ENCODE results near the gene AHDC1. TPM values are rescaled to one million over a fixed set of nuclear protein-coding genes. Genes with fewer than 3 reads are reported as not detected.
A peak's percentile ranks its signal among the peaks of the same experiment; 100 is the strongest.

The AHDC1 gene
- total RNA-seq = 10 to 100 TPM; 10.3 to 12.1 TPM

DNA sequence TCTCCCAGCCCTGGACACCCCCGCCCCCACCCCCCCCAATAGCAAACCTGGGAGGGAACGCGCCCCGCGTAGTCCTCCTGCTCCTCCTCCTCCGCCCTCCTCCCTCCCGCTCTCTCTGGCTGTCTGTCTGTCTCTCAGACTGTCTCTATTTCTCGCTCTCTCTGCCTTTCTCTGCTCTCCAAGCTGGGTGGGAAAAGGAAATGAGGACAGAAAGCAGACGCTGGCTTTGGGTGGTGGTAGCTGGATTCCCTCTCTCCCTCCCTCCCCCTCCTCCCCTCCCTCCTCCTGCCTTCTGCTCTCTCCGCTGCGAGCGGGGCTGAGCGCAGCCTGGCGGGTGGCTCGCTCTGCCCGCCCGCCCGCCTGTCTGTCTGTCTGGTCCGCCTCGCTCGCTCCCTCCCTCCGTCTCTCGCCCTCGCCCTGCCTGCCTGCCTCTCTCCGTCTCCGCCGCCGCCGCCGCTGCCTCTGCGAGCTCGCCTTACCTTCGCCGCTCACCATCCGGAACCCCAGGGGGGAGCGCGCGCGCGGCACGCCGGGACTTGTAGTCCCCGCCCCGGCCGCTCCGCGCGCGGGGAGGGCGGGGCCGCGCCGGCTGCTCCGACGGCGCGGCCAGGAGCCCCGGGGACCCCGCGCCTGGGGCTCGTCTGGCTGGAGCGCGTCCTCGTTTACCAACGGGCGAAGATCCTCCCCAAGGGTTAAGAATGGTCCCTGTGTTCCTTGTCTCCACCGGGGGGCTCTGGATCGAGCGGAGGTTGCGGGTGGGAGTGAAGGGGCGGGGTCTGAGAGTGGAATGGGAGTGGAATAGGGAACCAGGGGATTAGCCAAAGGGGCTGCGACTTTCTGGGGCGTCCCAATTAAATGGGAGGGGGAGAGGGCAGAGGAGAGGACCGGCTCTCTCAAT lies at the start of gene AHDC1:
Gene AHDC1 (minus strand): TSS at position 464 of the 898 bp plus-strand sequence. CDS start 52,029 bp downstream, outside the sequence.
- Mint-ChIP-seq H3K36me3 (ENCODE audit: low read depth) (no peaks in the 10 kb centered on the region), H3K4me3 (peak within 1 kb of the TSS; percentile 91), H3K9me3 (ENCODE audit: low read depth) (no peaks in the 10 kb centered on the region), H3K27ac (peak within 1 kb of the TSS; percentile 70), H3K27me3 (no peaks in the 10 kb centered on the region), H3K4me1 (peaks cover 36% of the 10 kb centered on the region)
- POLR2A ChIA-PET = interaction anchor here (1.0 to 1.3 kb wide), 2 partner anchors 59 to 81 kb away, joined by 3 read pairs; no protein-coding TSS in a partner anchor
- peak; percentile 96 for DNase-seq
- intact Hi-C loops (cut with DNase I, micrococcal nuclease) = loop anchor here (1.0 to 10.0 kb wide), 13 partner anchors 36 to 370 kb away; partner anchors contain the start of genes TMEM222 (in 2 of the 2), FAM76A (in 1 of the 2), GPR3 (in 1 of the 2) and PPP1R8 (in 1 of the 2)
- CTCF ChIA-PET = interaction anchor here (0.8 to 6.7 kb wide), 11 partner anchors 35 to 305 kb away, joined by 3 to 172 read pairs (median 4); partner anchors contain the start of gene IFI6
- ATAC-seq = peak; percentile 77

DNA sequence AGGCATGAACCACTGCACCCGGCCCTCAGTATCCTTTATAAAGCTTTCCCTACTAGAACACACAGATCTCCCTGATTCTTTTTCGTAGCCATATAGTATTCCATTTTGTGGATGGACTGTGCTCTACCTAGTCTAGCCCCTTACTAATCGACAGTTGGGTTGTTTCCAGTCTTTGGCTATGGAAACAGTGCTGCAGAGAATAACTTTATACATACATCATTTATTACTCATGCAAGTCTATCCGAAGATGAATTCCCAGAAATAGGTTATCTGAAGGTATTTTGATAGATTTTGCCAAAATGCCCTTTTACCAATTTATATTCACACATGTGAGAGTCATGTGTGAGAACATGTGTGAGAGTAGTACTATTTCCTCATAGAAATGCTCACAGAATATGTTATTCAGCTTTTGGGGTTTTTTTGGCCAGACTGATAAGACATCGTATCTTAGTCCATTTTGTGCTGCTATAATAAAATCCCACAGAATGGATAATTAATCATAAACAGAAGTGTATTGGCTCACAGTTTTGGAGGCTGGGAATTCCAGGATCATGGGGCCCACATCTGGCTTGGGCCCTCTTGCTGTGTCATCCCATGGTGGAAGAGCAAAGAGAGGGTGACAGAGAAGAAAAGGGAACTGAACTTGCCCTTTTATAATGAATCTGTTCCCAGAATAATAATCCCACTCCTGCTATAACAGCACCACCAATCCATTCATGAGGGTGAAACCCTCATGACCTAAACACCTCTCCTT lies 48.3 kb upstream of the AHDC1 start:
- Mint-ChIP-seq H3K27ac (no peak overlapping the region), H3K9me3 (ENCODE audit: low read depth) (no peaks in the 10 kb centered on the region), H3K4me3 (no peak overlapping the region), H3K27me3 (no peaks in the 10 kb centered on the region), H3K4me1 (peaks cover 15% of the 10 kb centered on the region), H3K36me3 (ENCODE audit: low read depth) (no peaks in the 10 kb centered on the region)
- ATAC-seq (no peak), DNase-seq (no peak)
- ChIA-PET POLR2A (no interaction called here), CTCF (interaction anchor here (1.0 to 1.1 kb wide), 2 partner anchors 8 to 17 kb away, joined by 3 to 4 read pairs; no protein-coding TSS in a partner anchor)
- intact Hi-C loops (cut with DNase I, micrococcal nuclease) = no loop called here

DNA sequence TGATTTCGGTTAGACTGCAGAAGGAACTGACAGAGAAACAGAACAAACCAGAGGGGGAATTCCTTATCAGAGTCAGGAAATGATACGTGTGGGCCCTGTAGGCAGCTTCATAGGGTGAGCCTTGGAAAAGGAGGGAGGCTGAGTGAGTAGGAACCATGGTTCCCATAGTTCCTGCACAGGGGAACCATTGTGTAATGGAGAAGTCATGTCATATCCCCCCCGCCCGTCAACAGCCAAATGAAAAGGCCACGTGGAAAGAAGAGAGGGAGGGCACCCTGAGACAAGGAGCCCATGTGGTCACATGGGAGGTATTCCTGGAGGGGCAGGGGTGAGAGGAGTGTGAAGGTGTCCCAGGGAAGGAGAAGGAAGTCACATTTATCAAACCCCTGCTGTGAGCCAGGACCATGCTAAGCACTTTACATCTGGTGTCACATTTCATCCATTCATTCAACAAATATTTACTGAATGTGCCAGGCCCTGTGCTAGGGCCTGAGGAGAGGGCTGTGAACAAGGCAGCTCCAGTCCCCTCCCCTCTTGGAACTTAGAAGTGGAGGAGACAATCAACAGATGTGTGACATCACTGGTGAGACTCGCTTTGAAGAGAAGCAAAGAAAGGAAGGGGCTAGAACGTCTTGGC lies 46.7 kb upstream of the AHDC1 start:
- peak; percentile 36 for ATAC-seq
- Mint-ChIP-seq H3K9me3 (ENCODE audit: low read depth) (no peaks in the 10 kb centered on the region), H3K27me3 (no peaks in the 10 kb centered on the region), H3K4me1 (peaks cover 14% of the 10 kb centered on the region), H3K27ac (peak overlapping the region; percentile 58), H3K36me3 (ENCODE audit: low read depth) (no peaks in the 10 kb centered on the region), H3K4me3 (no peak overlapping the region)
- ChIA-PET POLR2A (no interaction called here), CTCF (interaction anchor here (0.8 to 2.8 kb wide), 6 partner anchors 9 to 350 kb away, joined by 3 to 15 read pairs (median 4); no protein-coding TSS in a partner anchor)
- no peak for DNase-seq
- intact Hi-C loops (cut with DNase I, micrococcal nuclease) = no loop called here

DNA sequence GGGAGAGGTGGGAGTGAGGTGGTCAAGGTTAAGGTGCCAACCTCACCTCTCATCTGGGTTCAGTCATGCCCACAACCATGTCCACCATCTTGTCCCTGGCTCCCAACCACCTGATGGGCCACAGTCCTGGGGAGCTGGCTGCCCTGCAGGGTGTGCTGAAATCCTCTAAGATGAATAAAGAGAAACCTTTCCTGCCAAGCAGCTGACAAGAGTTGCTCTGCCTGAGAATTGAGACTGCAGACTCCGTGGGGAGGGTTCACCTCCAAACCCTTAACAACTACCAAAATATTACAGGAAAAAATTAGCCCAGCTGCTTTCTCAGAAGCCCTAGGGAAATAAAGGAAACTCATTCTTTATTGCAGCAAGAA lies 46.2 kb upstream of the AHDC1 start:
- peak overlapping the region; percentile 27 for H3K27ac Mint-ChIP-seq
- no peaks in the 10 kb centered on the region for H3K36me3 Mint-ChIP-seq (ENCODE audit: low read depth)
- DNase-seq (no peak), ATAC-seq (peak; percentile 6)
- POLR2A ChIA-PET = interaction anchor here (0.7 kb wide), 1 partner anchor 446 kb away, joined by 13 read pairs; no protein-coding TSS in a partner anchor
- intact Hi-C loops (cut with DNase I, micrococcal nuclease) = no loop called here
- H3K4me1 Mint-ChIP-seq = peaks cover 14% of the 10 kb centered on the region
- H3K9me3 Mint-ChIP-seq (ENCODE audit: low read depth) = no peaks in the 10 kb centered on the region
- CTCF ChIA-PET = interaction anchor here (0.6 to 2.8 kb wide), 8 partner anchors 9 to 350 kb away, joined by 3 to 15 read pairs (median 4); no protein-coding TSS in a partner anchor
- H3K4me3 Mint-ChIP-seq = no peak overlapping the region
- no peaks in the 10 kb centered on the region for H3K27me3 Mint-ChIP-seq

- Mint-ChIP-seq H3K4me1 (peaks cover 17% of the 10 kb centered on the region), H3K27me3 (no peaks in the 10 kb centered on the region), H3K27ac (no peak overlapping the region), H3K36me3 (ENCODE audit: low read depth) (no peaks in the 10 kb centered on the region), H3K9me3 (ENCODE audit: low read depth) (no peaks in the 10 kb centered on the region), H3K4me3 (no peak overlapping the region)
- intact Hi-C loops (cut with DNase I, micrococcal nuclease) = no loop called here
- ChIA-PET POLR2A (no interaction called here), CTCF (interaction anchor here (0.6 to 2.8 kb wide), 8 partner anchors 8 to 1700 kb away, joined by 3 to 15 read pairs (median 4); partner anchors contain the start of gene IFI6)
- DNase-seq (no peak), ATAC-seq (no peak)
Measured at GRCh38 chr1:27649306-27649635, 45.3 kb upstream of the AHDC1 start.

GRCh38 chr1:27648602-27649305 lies 44.8 kb upstream of the AHDC1 start:
- H3K9me3 Mint-ChIP-seq (ENCODE audit: low read depth) = no peaks in the 10 kb centered on the region
- ATAC-seq = no peak
- no peak overlapping the region for H3K27ac Mint-ChIP-seq
- H3K4me3 Mint-ChIP-seq = no peak overlapping the region
- CTCF ChIA-PET = interaction anchor here (0.6 to 2.8 kb wide), 6 partner anchors 10 to 1700 kb away, joined by 3 to 15 read pairs (median 4); partner anchors contain the start of gene IFI6
- POLR2A ChIA-PET = no interaction called here
- H3K27me3 Mint-ChIP-seq = no peaks in the 10 kb centered on the region
- peaks cover 21% of the 10 kb centered on the region for H3K4me1 Mint-ChIP-seq
- no peaks in the 10 kb centered on the region for H3K36me3 Mint-ChIP-seq (ENCODE audit: low read depth)
- no peak for DNase-seq
- intact Hi-C loops (cut with DNase I, micrococcal nuclease) = no loop called here

DNA sequence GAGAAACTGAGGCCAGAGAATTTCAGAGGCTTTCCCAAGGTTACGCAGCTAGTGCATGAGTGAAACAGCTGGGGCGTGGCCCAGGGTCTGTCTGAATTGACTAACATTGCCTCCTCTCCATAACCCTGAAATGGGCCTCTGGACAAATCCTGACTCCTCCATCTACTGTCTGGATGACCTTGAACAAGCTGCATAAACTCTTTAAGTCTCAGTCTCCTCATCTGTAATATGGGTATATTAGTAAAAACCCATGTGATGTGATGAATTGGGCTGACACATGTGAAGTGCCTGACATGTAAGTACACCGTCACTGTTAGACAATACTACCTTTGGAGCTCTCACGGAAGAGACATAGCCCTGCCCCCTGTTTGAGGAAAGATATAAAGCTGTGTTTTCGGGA lies 43.4 kb upstream of the AHDC1 start:
- no peak overlapping the region for H3K27ac Mint-ChIP-seq
- H3K9me3 Mint-ChIP-seq (ENCODE audit: low read depth) = no peaks in the 10 kb centered on the region
- DNase-seq (no peak), ATAC-seq (no peak)
- POLR2A ChIA-PET = interaction anchor here (0.5 kb wide), 1 partner anchor 19 kb away, joined by 6 read pairs; no protein-coding TSS in a partner anchor
- CTCF ChIA-PET = interaction anchor here (1.3 to 1.7 kb wide), 4 partner anchors 11 to 252 kb away, joined by 3 to 6 read pairs (median 4); no protein-coding TSS in a partner anchor
- peaks cover 26% of the 10 kb centered on the region for H3K4me1 Mint-ChIP-seq
- no peaks in the 10 kb centered on the region for H3K36me3 Mint-ChIP-seq (ENCODE audit: low read depth)
- no peak overlapping the region for H3K4me3 Mint-ChIP-seq
- H3K27me3 Mint-ChIP-seq = no peaks in the 10 kb centered on the region
- intact Hi-C loops (cut with DNase I, micrococcal nuclease) = no loop called here

DNA sequence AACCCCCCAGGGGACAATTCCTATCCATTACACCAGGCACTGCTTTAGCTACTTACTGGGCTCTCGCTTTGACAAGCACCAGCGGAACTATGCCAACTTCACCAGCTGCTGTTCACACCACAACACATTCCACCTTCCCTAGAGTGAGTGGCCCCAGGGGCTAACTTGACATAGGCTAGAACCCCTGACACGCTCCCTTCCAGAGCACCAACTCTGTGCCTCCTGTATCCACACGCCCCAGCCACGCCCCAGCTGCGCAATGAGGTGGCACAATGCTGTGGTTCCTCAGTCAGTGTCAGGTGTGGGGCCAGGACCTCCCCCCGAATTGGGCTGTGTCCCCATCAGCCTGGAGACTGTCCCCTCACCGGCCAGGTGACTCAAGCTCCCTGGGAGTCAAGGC lies 42.7 kb upstream of the AHDC1 start:
- Mint-ChIP-seq H3K27ac (no peak overlapping the region), H3K27me3 (no peaks in the 10 kb centered on the region), H3K4me1 (peaks cover 24% of the 10 kb centered on the region), H3K4me3 (no peak overlapping the region), H3K36me3 (ENCODE audit: low read depth) (no peaks in the 10 kb centered on the region), H3K9me3 (ENCODE audit: low read depth) (no peaks in the 10 kb centered on the region)
- DNase-seq (no peak), ATAC-seq (no peak)
- ChIA-PET POLR2A (no interaction called here), CTCF (interaction anchor here (0.7 to 1.6 kb wide), 4 partner anchors 12 to 40 kb away, joined by 4 to 6 read pairs (median 6); partner anchors contain the start of gene IFI6)
- intact Hi-C loops (cut with DNase I, micrococcal nuclease) = no loop called here

DNA sequence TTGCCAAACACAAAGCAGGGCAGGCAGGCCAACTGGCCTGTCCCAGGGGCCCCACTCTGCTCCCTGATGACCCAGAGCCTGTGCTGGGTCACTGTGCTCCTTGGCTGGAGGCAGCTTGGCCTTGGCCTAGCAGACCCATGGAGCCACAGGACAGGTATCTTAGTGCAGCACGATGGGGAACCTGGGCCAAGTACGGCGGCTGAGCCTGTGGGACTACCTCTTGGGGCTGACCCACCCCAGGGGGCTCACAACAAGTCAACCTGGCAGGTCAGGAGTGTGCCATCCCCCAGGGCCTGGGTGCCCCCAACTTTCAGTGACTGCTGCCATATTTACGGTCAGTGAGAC lies 41.1 kb upstream of the AHDC1 start:
- no peak for ATAC-seq
- intact Hi-C loops (cut with DNase I, micrococcal nuclease) = no loop called here

GRCh38 chr1:27644369-27645070 lies 40.6 kb upstream of the AHDC1 start:
- H3K4me3 Mint-ChIP-seq = no peak overlapping the region
- no peak for ATAC-seq
- no peaks in the 10 kb centered on the region for H3K36me3 Mint-ChIP-seq (ENCODE audit: low read depth)
- no peak for DNase-seq
- H3K9me3 Mint-ChIP-seq (ENCODE audit: low read depth) = no peaks in the 10 kb centered on the region
- intact Hi-C loops (cut with DNase I, micrococcal nuclease) = loop anchor here (1.0 kb wide), 1 partner anchor 19 kb away; no protein-coding TSS in a partner anchor
- no peaks in the 10 kb centered on the region for H3K27me3 Mint-ChIP-seq
- ChIA-PET CTCF (interaction anchor here (0.7 to 1.7 kb wide), 9 partner anchors 8 to 257 kb away, joined by 3 to 9 read pairs (median 4); partner anchors contain the start of genes AHDC1 and IFI6), POLR2A (no interaction called here)
- H3K4me1 Mint-ChIP-seq = peaks cover 13% of the 10 kb centered on the region
- H3K27ac Mint-ChIP-seq = no peak overlapping the region

More for the DNA sequence above, 41.1 kb upstream of the AHDC1 start:
- CTCF ChIA-PET = interaction anchor here (0.7 to 1.3 kb wide), 4 partner anchors 18 to 41 kb away, joined by 4 to 6 read pairs (median 4); partner anchors contain the start of genes AHDC1 and IFI6
- DNase-seq = no peak
- POLR2A ChIA-PET = no interaction called here
- no peaks in the 10 kb centered on the region for H3K27me3 Mint-ChIP-seq
- no peak overlapping the region for H3K4me3 Mint-ChIP-seq
- no peaks in the 10 kb centered on the region for H3K36me3 Mint-ChIP-seq (ENCODE audit: low read depth)
- peaks cover 15% of the 10 kb centered on the region for H3K4me1 Mint-ChIP-seq
- H3K27ac Mint-ChIP-seq = no peak overlapping the region
- H3K9me3 Mint-ChIP-seq (ENCODE audit: low read depth) = no peaks in the 10 kb centered on the region
